GM23248 (cell line): ENCODE measurements around the gene ATIC.

Experiments used
- EZH2 ChIP-seq: fragments of 200-600 bp; sonication (generic); IDR thresholded peaks from 2 replicates; pipeline ENCODE4 v1.6.1; 2018; ENCODE audit warnings: antibody characterized with exemption, mild to moderate bottlenecking; ENCODE audit not compliant: insufficient read depth, poor library complexity, severe bottlenecking
- EZH2phosphoT487 ChIP-seq: fragments of 200-600 bp; sonication (generic); IDR thresholded peaks from 2 replicates; pipeline ENCODE4 v1.6.1; 2018; ENCODE audit warnings: antibody characterized with exemption, moderate library complexity, mild to moderate bottlenecking, low read depth; ENCODE audit not compliant: insufficient read depth

GRCh38 chr2:215377283-215377682 is 65.4 kb downstream of the ATIC start:
- no peak for TF ChIP-seq EZH2
- no peak for TF ChIP-seq EZH2phosphoT487
